ENCODE results near the gene PDIK1L.

DNA sequence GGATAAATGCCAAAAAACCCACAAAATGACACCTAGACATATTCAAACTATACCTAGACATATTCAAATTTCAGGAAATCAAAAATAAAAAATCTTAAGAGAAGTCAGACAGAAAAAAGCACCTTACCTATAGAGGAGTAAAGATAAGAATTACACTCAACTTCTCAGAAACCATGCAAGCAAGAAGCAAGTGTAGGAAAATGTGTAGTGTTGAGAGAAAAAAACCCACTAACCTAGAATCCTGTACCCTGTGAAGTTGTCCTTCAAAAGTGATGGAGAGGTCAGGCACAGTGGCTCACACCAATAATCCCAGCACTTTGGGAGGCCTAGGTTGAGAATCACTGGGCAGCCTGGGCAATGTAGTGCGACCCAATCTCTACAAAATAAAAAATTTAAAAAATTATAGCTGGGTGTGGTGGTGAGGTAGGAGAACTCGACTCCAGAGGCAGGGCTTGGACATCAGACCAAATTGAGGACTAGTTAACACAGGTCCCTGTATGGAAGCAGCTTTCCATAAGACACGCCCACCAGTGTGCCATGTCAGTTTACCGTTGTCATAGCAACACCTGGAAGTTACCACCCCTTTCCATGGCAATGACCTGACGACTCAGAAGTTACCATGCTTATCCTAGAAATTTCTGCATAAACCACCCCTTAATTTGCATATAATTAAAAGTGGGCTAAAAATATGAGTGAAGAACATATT, 20.7 kb downstream of the PDIK1L start:
- TF ChIP-seq, protein P1, sequence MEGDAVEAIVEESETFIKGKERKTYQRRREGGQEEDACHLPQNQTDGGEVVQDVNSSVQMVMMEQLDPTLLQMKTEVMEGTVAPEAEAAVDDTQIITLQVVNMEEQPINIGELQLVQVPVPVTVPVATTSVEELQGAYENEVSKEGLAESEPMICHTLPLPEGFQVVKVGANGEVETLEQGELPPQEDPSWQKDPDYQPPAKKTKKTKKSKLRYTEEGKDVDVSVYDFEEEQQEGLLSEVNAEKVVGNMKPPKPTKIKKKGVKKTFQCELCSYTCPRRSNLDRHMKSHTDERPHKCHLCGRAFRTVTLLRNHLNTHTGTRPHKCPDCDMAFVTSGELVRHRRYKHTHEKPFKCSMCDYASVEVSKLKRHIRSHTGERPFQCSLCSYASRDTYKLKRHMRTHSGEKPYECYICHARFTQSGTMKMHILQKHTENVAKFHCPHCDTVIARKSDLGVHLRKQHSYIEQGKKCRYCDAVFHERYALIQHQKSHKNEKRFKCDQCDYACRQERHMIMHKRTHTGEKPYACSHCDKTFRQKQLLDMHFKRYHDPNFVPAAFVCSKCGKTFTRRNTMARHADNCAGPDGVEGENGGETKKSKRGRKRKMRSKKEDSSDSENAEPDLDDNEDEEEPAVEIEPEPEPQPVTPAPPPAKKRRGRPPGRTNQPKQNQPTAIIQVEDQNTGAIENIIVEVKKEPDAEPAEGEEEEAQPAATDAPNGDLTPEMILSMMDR (IDR thresholded peaks at IDR 0.05; ENCODE audit: low read depth, low read length) = no peak
- TF ChIP-seq POLR2A (IDR thresholded peaks at IDR 0.05; ENCODE audit: extremely low read depth, insufficient read length) = no peak
- TF ChIP-seq, protein P2, sequence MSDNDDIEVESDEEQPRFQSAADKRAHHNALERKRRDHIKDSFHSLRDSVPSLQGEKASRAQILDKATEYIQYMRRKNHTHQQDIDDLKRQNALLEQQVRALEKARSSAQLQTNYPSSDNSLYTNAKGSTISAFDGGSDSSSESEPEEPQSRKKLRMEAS (IDR thresholded peaks at IDR 0.05; ENCODE audit: low read depth, low read length) = no peak
- TF ChIP-seq MYC (IDR thresholded peaks at IDR 0.05; ENCODE audit: low read depth, low read length) = no peak

All from NB4 (cell line).